Esophagus mucosa (tissue), 1 donor: ENCODE data around the gene FHOD1. TPM values are rescaled to one million over a fixed set of nuclear protein-coding genes. Genes with fewer than 3 reads are reported as not detected.

Source experiments
- ATAC-seq: fragments of 200-7000 bp; cut with Tn5 transposase; one replicate; pipeline ENCODE4 v1.9.1; 2020
- total RNA-seq: library from RNA; stranded (reverse); gene quantifications from one replicate; pipeline ENCODE4 v1.2.4, GENCODE V29; 2023
- donor health status: DM: yes; HTN: yes; CAD: no.

The FHOD1 gene
- total RNA-seq, 1 donor from 2014 or later = 7.4 TPM

GRCh38 chr16:67277294-67277998, 30.2 kb upstream of the FHOD1 start:
- ATAC-seq = peak; percentile 23

GRCh38 chr16:67275321-67275720, 28.0 kb upstream of the FHOD1 start:
- no peak for ATAC-seq

GRCh38 chr16:67271446-67271845, 24.2 kb upstream of the FHOD1 start:
- no peak for ATAC-seq

- no peak for ATAC-seq
Measured at GRCh38 chr16:67270931-67271338, 23.7 kb upstream of the FHOD1 start.

- ATAC-seq = no peak
Measured at GRCh38 chr16:67269766-67270165, 22.5 kb upstream of the FHOD1 start.

- ATAC-seq = peak; percentile 35
Measured at GRCh38 chr16:67268136-67268579, 20.9 kb upstream of the FHOD1 start.

GRCh38 chr16:67265834-67266233, 18.6 kb upstream of the FHOD1 start:
- ATAC-seq = no peak

- ATAC-seq = no peak
Measured at GRCh38 chr16:67264866-67265265, 17.6 kb upstream of the FHOD1 start.

- ATAC-seq = no peak
Measured at GRCh38 chr16:67264277-67264676, 17.0 kb upstream of the FHOD1 start.

- no peak for ATAC-seq
Measured at GRCh38 chr16:67263201-67263600, 15.9 kb upstream of the FHOD1 start.

- ATAC-seq = peak; percentile 61
Measured at GRCh38 chr16:67260426-67261063, 13.3 kb upstream of the FHOD1 start.

- ATAC-seq = no peak
Measured at GRCh38 chr16:67259705-67260104, 12.4 kb upstream of the FHOD1 start.

GRCh38 chr16:67258161-67258835, 11.0 kb upstream of the FHOD1 start:
- ATAC-seq = no peak

GRCh38 chr16:67257486-67258160, 10.3 kb upstream of the FHOD1 start:
- ATAC-seq = no peak

- ATAC-seq = no peak
Measured at GRCh38 chr16:67256701-67257230, 9.5 kb upstream of the FHOD1 start.

- ATAC-seq = no peak
Measured at GRCh38 chr16:67255553-67256221, 8.4 kb upstream of the FHOD1 start.

GRCh38 chr16:67254801-67255552, 7.7 kb upstream of the FHOD1 start:
- ATAC-seq = no peak

- ATAC-seq = no peak
Measured at GRCh38 chr16:67252609-67253497, 5.6 kb upstream of the FHOD1 start.

- ATAC-seq = no peak
Measured at GRCh38 chr16:67250045-67250327, 2.7 kb upstream of the FHOD1 start.

- no peak for ATAC-seq
Measured at GRCh38 chr16:67249178-67250044, 2.1 kb upstream of the FHOD1 start.
